Endodermal cell (in vitro differentiated cells): Measurements from ENCODE around the gene IL7R. TPM values are rescaled to one million over a fixed set of nuclear protein-coding genes. Genes with fewer than 3 reads are reported as not detected.
A peak's percentile ranks its signal among the peaks of the same experiment; 100 is the strongest.

Experiments
- DNase-seq: peaks from one replicate; pipeline ENCODE4 v3.0.0-alpha.2; 2017
- H3K27ac ChIP-seq: 2 replicates; pipeline ENCODE4 v1.5.1; 2013; ENCODE audit warnings: mild to moderate bottlenecking, low read depth, low read length, moderate library complexity
- H3K27me3 ChIP-seq: 2 replicates; pipeline ENCODE4 v1.6.1; 2013; ENCODE audit warnings: mild to moderate bottlenecking, low read length, moderate library complexity; ENCODE audit not compliant: insufficient read depth, control insufficient read depth, poor library complexity, severe bottlenecking
- H3K36me3 ChIP-seq: 2 replicates; pipeline ENCODE4 v1.7.0; 2013; ENCODE audit warnings: mild to moderate bottlenecking, low read length, moderate library complexity; ENCODE audit not compliant: control insufficient read depth, insufficient read depth
- H3K4me1 ChIP-seq: one replicate; pipeline ENCODE4 v1.7.0; 2013; ENCODE audit warnings: low read length; ENCODE audit not compliant: control insufficient read depth, insufficient read depth
- H3K4me3 ChIP-seq: 2 replicates; pipeline ENCODE4 v1.5.1; 2013; ENCODE audit warnings: mild to moderate bottlenecking, low read length, moderate library complexity
- H3K9ac ChIP-seq: 2 replicates; pipeline ENCODE4 v1.6.1; 2013; ENCODE audit warnings: mild to moderate bottlenecking, low read length, moderate library complexity; ENCODE audit not compliant: poor library complexity, severe bottlenecking; ENCODE audit errors: extremely low read depth
- H3K9me3 ChIP-seq: 2 replicates; pipeline ENCODE4 v1.6.1; 2013; ENCODE audit warnings: mild to moderate bottlenecking, low read length, moderate library complexity; ENCODE audit not compliant: control insufficient read depth
- H3K27ac Mint-ChIP-seq: 2 replicates; pipeline ENCODE4 v1.8.0; 2020; ENCODE audit warnings: mixed read lengths
- H3K27me3 Mint-ChIP-seq: 2 replicates; pipeline ENCODE4 v1.8.0; 2021; ENCODE audit warnings: mild to moderate bottlenecking, mixed read lengths; ENCODE audit not compliant: insufficient read depth
- H3K36me3 Mint-ChIP-seq: 2 replicates; pipeline ENCODE4 v1.8.0; 2020; ENCODE audit warnings: low read depth, mixed read lengths
- H3K4me1 Mint-ChIP-seq: 2 replicates; pipeline ENCODE4 v1.8.0; 2020; ENCODE audit warnings: mixed read lengths
- H3K4me3 Mint-ChIP-seq: 2 replicates; pipeline ENCODE4 v1.8.0; 2020; ENCODE audit warnings: mild to moderate bottlenecking, moderate library complexity, mixed read lengths
- H3K9me3 Mint-ChIP-seq: 2 replicates; pipeline ENCODE4 v1.8.0; 2020; ENCODE audit warnings: mild to moderate bottlenecking, mixed read lengths
- CTCF ChIP-seq: fragments of 200-600 bp; sonication (generic); conservative IDR thresholded peaks from 2 replicates; pipeline ENCODE4 v1.5.0; 2021; ENCODE audit warnings: antibody characterized with exemption, mild to moderate bottlenecking
- WGBS, 2 experiments: methylation state at CpG; one replicate each; pipeline versions ENCODE4 v1.1.5 to v1.1.7; 2013; ENCODE audit warnings: missing lambda C conversion rate in 2 of 2, mixed read lengths in 1 of 2; ENCODE audit not compliant: insufficient coverage in 1 of 2, insufficient read length in 1 of 2; 5-methylcytosine and 5-hydroxymethylcytosine counted together
- total RNA-seq, 2 donors: library from RNA; stranded (reverse); fragmentation: NEBNext Ultra II Directional in 1 of 2; extraction: Animal tissue kit (Norgen Biotek cat#: 25700) in 1 of 2; gene quantifications; 2 replicates in 1 of 2; 3 replicates in 1 of 2; pipeline ENCODE4 v1.2.1, GENCODE V29; 2021

Gene IL7R
- total RNA-seq, 2 donors from 2014 or later = 0.69 to 0.79 TPM

GRCh38 chr5:35850967-35851680, 5.6 kb upstream of the IL7R start:
- DNase-seq = no peak
- H3K9me3 ChIP-seq = peaks cover 32% of the 10 kb centered on the region
- no peak overlapping the region for H3K4me3 ChIP-seq
- no peak for TF ChIP-seq CTCF
- no peaks in the 10 kb centered on the region for H3K36me3 ChIP-seq
- H3K9ac ChIP-seq = no peak overlapping the region
- Mint-ChIP-seq H3K4me1 (peaks cover 35% of the 10 kb centered on the region), H3K4me3 (no peak overlapping the region), H3K27ac (no peak overlapping the region), H3K27me3 (no peaks in the 10 kb centered on the region), H3K9me3 (peaks cover 23% of the 10 kb centered on the region), H3K36me3 (no peaks in the 10 kb centered on the region)
- H3K27me3 ChIP-seq = no peaks in the 10 kb centered on the region
- no peak overlapping the region for H3K27ac ChIP-seq
- WGBS, 2 experiments = 90 to 95% methylated on average over 6 to 8 of the region's 8 CpGs
- H3K4me1 ChIP-seq = peaks cover 21% of the 10 kb centered on the region

DNA sequence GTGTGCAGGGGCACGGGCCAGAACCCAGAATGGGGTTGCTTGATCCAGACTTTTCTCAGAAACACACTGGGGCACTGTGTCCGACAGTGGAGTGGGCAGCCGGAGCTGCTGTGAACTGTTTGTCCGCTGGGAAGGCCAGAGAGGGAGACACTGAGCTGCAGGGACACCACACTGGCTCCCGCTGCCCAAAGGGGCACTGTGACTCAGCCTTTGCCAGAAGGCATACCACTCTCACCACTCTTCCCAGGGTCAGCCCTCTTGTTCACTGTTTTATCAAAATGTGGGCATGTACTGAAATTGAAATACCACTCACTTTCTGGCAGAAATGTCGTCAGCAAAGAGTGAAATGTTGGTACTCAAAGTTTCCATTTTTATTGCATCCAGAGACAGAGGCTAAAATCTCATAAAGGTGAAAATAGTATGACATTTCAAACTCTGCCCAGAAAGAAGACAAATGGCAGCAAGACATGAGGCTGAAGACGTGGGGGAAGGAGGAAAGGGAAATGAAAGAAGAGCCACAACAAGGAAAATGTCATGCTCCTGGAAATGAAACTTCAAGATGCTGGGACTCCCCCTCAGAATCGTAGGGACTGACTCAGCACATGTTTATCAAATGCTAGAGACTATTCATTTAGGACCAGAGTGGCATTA, 4.5 kb upstream of the IL7R start:
- WGBS, 2 experiments = 78 to 84% methylated on average over 7 to 8 of the region's 8 CpGs
- peak overlapping the region; percentile 49 for H3K4me3 ChIP-seq
- H3K27me3 Mint-ChIP-seq = no peaks in the 10 kb centered on the region
- H3K9me3 ChIP-seq = peaks cover 21% of the 10 kb centered on the region
- peaks cover 29% of the 10 kb centered on the region for H3K4me1 ChIP-seq
- no peak for DNase-seq
- H3K27ac Mint-ChIP-seq = no peak overlapping the region
- H3K9me3 Mint-ChIP-seq = peaks cover 12% of the 10 kb centered on the region
- peaks cover 43% of the 10 kb centered on the region for H3K4me1 Mint-ChIP-seq
- H3K27ac ChIP-seq = no peak overlapping the region
- H3K9ac ChIP-seq = no peak overlapping the region
- H3K4me3 Mint-ChIP-seq = no peak overlapping the region
- H3K36me3 Mint-ChIP-seq = no peaks in the 10 kb centered on the region
- H3K36me3 ChIP-seq = no peaks in the 10 kb centered on the region
- H3K27me3 ChIP-seq = no peaks in the 10 kb centered on the region
- TF ChIP-seq CTCF = no peak

DNA sequence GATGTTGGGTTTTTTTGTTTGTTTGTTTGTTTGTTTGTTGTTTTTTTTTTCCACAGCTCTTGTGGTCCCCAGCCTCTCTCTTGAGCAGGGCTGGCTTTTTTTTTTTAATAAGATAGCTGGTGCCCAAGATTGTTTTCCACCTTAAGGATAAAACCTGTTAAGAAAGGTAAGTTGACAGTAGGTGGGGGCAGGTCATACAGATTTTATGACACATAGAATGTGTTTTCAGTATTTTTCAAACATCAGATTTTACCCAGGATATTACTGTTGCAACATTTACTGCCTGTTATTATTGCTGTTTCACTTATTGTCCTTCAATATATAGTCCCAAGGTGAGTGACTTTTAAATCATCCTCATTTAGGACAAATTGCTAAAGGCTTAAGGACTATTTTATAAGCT, 3.9 kb upstream of the IL7R start:
- Histone ChIP-seq H3K27ac (no peak overlapping the region), H3K4me3 (peak overlapping the region; percentile 8), H3K27me3 (no peaks in the 10 kb centered on the region), H3K9ac (no peak overlapping the region), H3K36me3 (no peaks in the 10 kb centered on the region), H3K9me3 (peaks cover 16% of the 10 kb centered on the region), H3K4me1 (peaks cover 31% of the 10 kb centered on the region)
- no peak for DNase-seq
- no peak overlapping the region for H3K4me3 Mint-ChIP-seq
- no peaks in the 10 kb centered on the region for H3K36me3 Mint-ChIP-seq
- no peak overlapping the region for H3K27ac Mint-ChIP-seq
- H3K9me3 Mint-ChIP-seq = peaks cover 6% of the 10 kb centered on the region
- H3K27me3 Mint-ChIP-seq = no peaks in the 10 kb centered on the region
- H3K4me1 Mint-ChIP-seq = peaks cover 43% of the 10 kb centered on the region
- no peak for TF ChIP-seq CTCF
